Measurements from ENCODE around the gene SKA2. TPM values are rescaled to one million over a fixed set of nuclear protein-coding genes. Genes with fewer than 3 reads are reported as not detected.

Gene SKA2
- total and polyA plus RNA-seq, 9 of the 15 experiments (the other 6 are each of a cell fraction or from before 2014, with no cell fraction given), result 58.1 to 183 (median 133) TPM

DNA sequence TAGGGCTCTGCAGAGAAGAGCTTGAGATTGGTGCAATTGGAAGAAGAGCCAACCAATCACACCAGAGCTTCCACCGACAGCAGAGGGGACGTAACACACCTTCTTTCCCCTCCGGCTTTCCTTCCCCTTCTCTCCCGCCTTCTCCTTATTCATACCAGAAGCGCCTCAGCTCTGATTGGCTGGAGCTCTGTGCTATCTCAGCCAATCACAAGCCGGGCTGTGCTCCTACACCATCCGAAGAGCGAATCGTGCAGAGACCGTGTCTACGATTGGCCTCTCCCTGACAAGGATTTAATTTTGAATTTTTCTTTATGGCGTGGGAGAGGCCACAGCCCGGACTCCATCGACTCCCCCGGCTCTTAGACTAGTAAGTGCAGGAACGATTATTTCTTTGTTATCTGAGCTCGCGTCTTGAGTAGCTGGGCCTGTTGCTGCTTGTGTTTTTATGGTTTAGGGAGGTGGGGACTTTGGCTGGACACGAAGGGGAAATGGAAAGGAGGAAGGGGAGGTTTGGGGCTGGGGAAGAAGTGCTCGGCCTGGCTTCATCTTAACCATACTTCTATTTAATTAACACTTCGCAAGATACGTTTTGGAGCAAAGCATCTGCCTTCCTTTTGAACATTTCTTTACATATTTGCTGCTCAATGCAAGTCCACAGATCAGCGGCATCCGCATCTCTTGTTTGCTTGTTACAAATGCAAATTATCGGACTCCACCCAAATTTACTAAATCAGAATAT, 622 bp upstream of the SKA2 start, which contains the start of gene PRR11 (continued):
- TF ChIP-seq CEBPG (CRISPR knock-in tag; IDR thresholded peaks at IDR 0.05) (no peak), CEBPG (tag; conservative IDR thresholded peaks at IDR 0.05 in 1 of 2, IDR thresholded peaks at IDR 0.05 in 1 of 2) (no peak), SMARCA4 (IDR thresholded peaks at IDR 0.05) (peak; percentile 49; the same call in 1 of the 2 replicates), SMAD3 (CRISPR knock-in tag; conservative IDR thresholded peaks at IDR 0.05) (no peak), ZNF354B (CRISPR knock-in tag; IDR thresholded peaks at IDR 0.05) (no peak), SREBF2 (CRISPR knock-in tag; IDR thresholded peaks at IDR 0.05) (no peak), ZNF253 (CRISPR knock-in tag; conservative IDR thresholded peaks at IDR 0.05) (no peak), SPI1 (IDR thresholded peaks at IDR 0.05; ENCODE audit: borderline replicate concordance, low read depth, low read length) (peak; percentile 69; the same call in 1 of the 2 replicates), HDAC6 (IDR thresholded peaks at IDR 0.05; ENCODE audit: low read depth, low read length) (no peak), FUS (optimal IDR thresholded peaks at IDR 0.05; ENCODE audit: low read depth, low read length) (no peak), ZNF143 (CRISPR knock-in tag; IDR thresholded peaks at IDR 0.05) (no peak), NFRKB (IDR thresholded peaks at IDR 0.05; ENCODE audit: low read depth) (no peak; the same call in 1 of the 2 replicates)

GRCh38 chr17:59154292-59154720, 680 bp downstream of the SKA2 start:
- POLR2A ChIA-PET, result interaction anchor here (0.7 to 3.5 kb wide), 9 partner anchors 7 to 411 kb away, joined by 3 to 18 read pairs (median 3); partner anchors contain the start of genes DHX40, SMG8 and TRIM37
- H3K4me1 ChIP-seq (replicated peaks in 1 of 2; ENCODE audit: control insufficient read depth in 2 of 2, insufficient read depth in 2 of 2, low read length in 2 of 2), result peaks cover 17 to 23% of the 10 kb centered on the region in 2 experiments; a peak in 4 of 5 replicates
- CTCF ChIA-PET (ENCODE audit: low intra/inter-chr PET ratio), result no interaction called here
- no peak for TF ChIP-seq SP1 (CRISPR knock-in tag; IDR thresholded peaks at IDR 0.05)
- TF ChIP-seq ZC3H4 (CRISPR knock-in tag; IDR thresholded peaks at IDR 0.05; ENCODE audit: borderline replicate concordance), result peak; percentile 54; the same call in 1 of the 2 replicates
- TF ChIP-seq, protein P1, sequence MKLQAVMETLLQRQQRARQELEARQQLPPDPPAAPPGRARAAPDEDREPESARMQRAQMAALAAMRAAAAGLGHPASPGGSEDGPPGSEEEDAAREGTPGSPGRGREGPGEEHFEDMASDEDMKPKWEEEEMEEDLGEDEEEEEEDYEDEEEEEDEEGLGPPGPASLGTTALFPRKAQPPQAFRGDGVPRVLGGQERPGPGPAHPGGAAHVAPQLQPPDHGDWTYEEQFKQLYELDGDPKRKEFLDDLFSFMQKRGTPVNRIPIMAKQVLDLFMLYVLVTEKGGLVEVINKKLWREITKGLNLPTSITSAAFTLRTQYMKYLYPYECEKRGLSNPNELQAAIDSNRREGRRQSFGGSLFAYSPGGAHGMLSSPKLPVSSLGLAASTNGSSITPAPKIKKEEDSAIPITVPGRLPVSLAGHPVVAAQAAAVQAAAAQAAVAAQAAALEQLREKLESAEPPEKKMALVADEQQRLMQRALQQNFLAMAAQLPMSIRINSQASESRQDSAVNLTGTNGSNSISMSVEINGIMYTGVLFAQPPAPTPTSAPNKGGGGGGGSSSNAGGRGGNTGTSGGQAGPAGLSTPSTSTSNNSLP (IDR thresholded peaks at IDR 0.05; ENCODE audit: borderline replicate concordance, low read depth, low read length), result no peak
- TF ChIP-seq TAF1 (IDR thresholded peaks at IDR 0.05; ENCODE audit: control insufficient read depth, extremely low read depth, insufficient read depth, low read length, severe bottlenecking), result peak; percentile 11
- TF ChIP-seq MIER1 (IDR thresholded peaks at IDR 0.05; ENCODE audit: low read depth), result no peak
- 0 out of 2 replicates have a peak, but pooled peaks have one; percentile 43 for TF ChIP-seq ZNF668 (CRISPR knock-in tag; IDR thresholded peaks at IDR 0.05)
- no peak for TF ChIP-seq SREBF2 (CRISPR knock-in tag; IDR thresholded peaks at IDR 0.05)
- TF ChIP-seq TBP (optimal IDR thresholded peaks at IDR 0.05; ENCODE audit: low read depth, low read length), result no peak
- 0 out of 4 replicates have a peak, but pooled peaks of 1 of the 2 experiments have one; percentile 5 for TF ChIP-seq MAZ (CRISPR knock-in tag; conservative IDR thresholded peaks at IDR 0.05 in 1 of 2, IDR thresholded peaks at IDR 0.05 in 1 of 2)
- no peak for TF ChIP-seq FOXP1 (CRISPR knock-in tag; IDR thresholded peaks at IDR 0.05)

More at GRCh38 chr17:59154292-59154720, 680 bp downstream of the SKA2 start:
- BruUV-seq (replicated peaks), result no TSS peak
- no peak for FAIRE-seq
- H3K36me3 ChIP-seq (ENCODE audit: control insufficient read depth, insufficient read depth, low read length), result peaks cover 7% of the 10 kb centered on the region; the same call in 1 of the 3 replicates
- in situ Hi-C loops (cut with MboI) (no loop called here), intact Hi-C loops (cut with micrococcal nuclease) (loop anchor here (2.0 kb wide), 1 partner anchor 48 kb away; the partner anchor contains the start of gene TRIM37)
- no peaks in the 10 kb centered on the region for H4K20me1 ChIP-seq (replicated peaks; ENCODE audit: control insufficient read depth, insufficient read depth, low read length)
- H3K9me1 ChIP-seq (ENCODE audit: control insufficient read depth, insufficient read depth, low read length), result no peaks in the 10 kb centered on the region
- H2AFZ ChIP-seq (ENCODE audit: low read depth, low read length), result peak overlapping the region; percentile 89
- peak overlapping the region; percentile 93 for H3K27ac ChIP-seq (ENCODE audit: extremely low read depth, low read depth, low read length)
- peak; percentile 1 for ATAC-seq
- H3K9me3 ChIP-seq (replicated peaks; ENCODE audit: control insufficient read depth, insufficient read depth, low read depth, low read length), result no peaks in the 10 kb centered on the region
- H3K9ac ChIP-seq (ENCODE audit: insufficient read depth in 1 of 2, low read depth in 2 of 2, low read length in 2 of 2), result peak overlapping the region; percentile 92 to 99
- H3K27me3 ChIP-seq (ENCODE audit: control insufficient read depth in 2 of 2, insufficient read depth in 2 of 2, low read length in 2 of 2), result no peaks in the 10 kb centered on the region
- peak overlapping the region; percentile 90 for H3K4me2 ChIP-seq (ENCODE audit: insufficient read depth, low read length)
- WGBS (ENCODE audit: insufficient coverage, low coverage, missing lambda C conversion rate), result under 1% methylated on average over 25 of the region's 25 CpGs
- H3K79me2 ChIP-seq (ENCODE audit: control insufficient read depth, insufficient read depth, low read length), result peaks cover 93% of the 10 kb centered on the region
- peak; percentile 18 to 63 (median 24) for DNase-seq (ENCODE audit: extremely low read depth in 1 of 4, low spot score in 3 of 4)
- peak overlapping the region; percentile 69 for H3K4me3 ChIP-seq

All from K562 (cell line).